HEK293T (cell line): ENCODE data around the gene FRMD1.
A peak's percentile ranks its signal among the peaks of the same experiment; 100 is the strongest.

Experiments used
- CTCF ChIA-PET: fragments of 350-600 bp; formaldehyde crosslinking; extraction: SDS; loops from one replicate; lab custom pipeline; 2021; ENCODE audit warnings: antibody characterized with exemption, inconsistent platforms; lab: Yijun Ruan, JAX
- POLR2A ChIA-PET: fragments of 350-600 bp; formaldehyde crosslinking; extraction: SDS; loops from one replicate; lab custom pipeline; 2020; ENCODE audit warnings: antibody characterized with exemption, inconsistent platforms; lab: Yijun Ruan, JAX
- DNase-seq: peaks from one replicate; pipeline ENCODE4 v3.0.0; 2012; ENCODE audit warnings: mixed read lengths; ENCODE audit errors: extremely low spot score
- ARNT ChIP-seq: fragments of 450-650 bp; IDR thresholded peaks from 2 replicates; pipeline ENCODE4 v1.6.1; 2017; ENCODE audit warnings: mild to moderate bottlenecking
- BHLHE40 ChIP-seq: fragments of 450-650 bp; IDR thresholded peaks from 2 replicates; pipeline ENCODE4 v1.6.1; 2016; ENCODE audit warnings: mild to moderate bottlenecking, moderate library complexity, borderline replicate concordance
- CTBP1 ChIP-seq: fragments of 450-650 bp; IDR thresholded peaks from 2 replicates; pipeline ENCODE4 v1.6.1; 2016; ENCODE audit warnings: borderline replicate concordance
- ELF4 ChIP-seq: fragments of 450-650 bp; IDR thresholded peaks from 2 replicates; pipeline ENCODE4 v1.6.1; 2017; ENCODE audit warnings: antibody characterized with exemption
- FOXA1 ChIP-seq: fragments of 450-650 bp; IDR thresholded peaks from 2 replicates; pipeline ENCODE4 v1.6.1; 2016; ENCODE audit warnings: mild to moderate bottlenecking
- FOXK2 ChIP-seq: fragments of 450-650 bp; IDR thresholded peaks from 2 replicates; pipeline ENCODE4 v1.6.1; 2016; ENCODE audit warnings: mild to moderate bottlenecking
- FOXM1 ChIP-seq: fragments of 450-650 bp; IDR thresholded peaks from 2 replicates; pipeline ENCODE4 v1.6.1; 2017; ENCODE audit warnings: mild to moderate bottlenecking, borderline replicate concordance
- HDGF ChIP-seq: fragments of 450-650 bp; IDR thresholded peaks from 2 replicates; pipeline ENCODE4 v1.6.1; 2017; ENCODE audit warnings: antibody characterized with exemption, borderline replicate concordance
- L3MBTL2 ChIP-seq: fragments of 450-650 bp; conservative IDR thresholded peaks from 2 replicates; pipeline ENCODE4 v1.6.1; 2016; ENCODE audit warnings: mild to moderate bottlenecking
- LEF1 ChIP-seq: fragments of 450-650 bp; IDR thresholded peaks from 2 replicates; pipeline ENCODE4 v1.6.1; 2017; ENCODE audit warnings: mild to moderate bottlenecking, borderline replicate concordance
- NFRKB ChIP-seq: fragments of 450-650 bp; IDR thresholded peaks from 2 replicates; pipeline ENCODE4 v1.6.1; 2016; ENCODE audit warnings: mild to moderate bottlenecking, moderate library complexity
- PKNOX1 ChIP-seq: fragments of 450-650 bp; IDR thresholded peaks from 2 replicates; pipeline ENCODE4 v1.6.1; 2016
- SP1 ChIP-seq: fragments of 450-650 bp; IDR thresholded peaks from 2 replicates; pipeline ENCODE4 v1.6.1; 2017
- SUZ12 ChIP-seq: fragments of 450-650 bp; IDR thresholded peaks from 2 replicates; pipeline ENCODE4 v1.6.1; 2016; ENCODE audit warnings: mild to moderate bottlenecking
- TARDBP ChIP-seq: fragments of 450-650 bp; IDR thresholded peaks from 2 replicates; pipeline ENCODE4 v1.6.1; 2016
- ZNF384 ChIP-seq: fragments of 450-650 bp; IDR thresholded peaks from 2 replicates; pipeline ENCODE4 v1.6.1; 2016

FRMD1 gene

GRCh38 chr6:168075787-168076202, 3.2 kb downstream of the FRMD1 start:
- POLR2A ChIA-PET: no interaction called here
- TF ChIP-seq FOXM1: no peak
- TF ChIP-seq NFRKB: no peak
- TF ChIP-seq ZNF384: no peak
- TF ChIP-seq FOXK2: no peak
- TF ChIP-seq TARDBP: no peak
- no peak for DNase-seq
- CTCF ChIA-PET: no interaction called here

- ChIA-PET POLR2A (no interaction called here), CTCF (no interaction called here)
- TF ChIP-seq HDGF (no peak), TARDBP (no peak), FOXA1 (no peak), ZNF384 (no peak), SUZ12 (no peak), FOXM1 (no peak), L3MBTL2 (no peak), FOXK2 (no peak)
- no peak for DNase-seq
Observed at GRCh38 chr6:168075216-168075615, 3.8 kb downstream of the FRMD1 start.

GRCh38 chr6:168073937-168074730, 4.9 kb downstream of the FRMD1 start:
- ChIA-PET POLR2A (no interaction called here), CTCF (interaction anchor here (1.0 kb wide), 1 partner anchor 15 kb away, joined by 3 read pairs; no protein-coding TSS in a partner anchor)
- no peak for DNase-seq
- TF ChIP-seq HDGF (no peak), BHLHE40 (no peak), FOXA1 (no peak), TARDBP (no peak), LEF1 (no peak), NFRKB (no peak), ELF4 (no peak), PKNOX1 (no peak), FOXK2 (no peak), CTBP1 (no peak), SUZ12 (no peak), SP1 (no peak), L3MBTL2 (no peak), FOXM1 (no peak), ARNT (no peak), ZNF384 (no peak)

- TF ChIP-seq CTBP1 (no peak), LEF1 (no peak), L3MBTL2 (no peak), FOXA1 (no peak), TARDBP (no peak), HDGF (no peak), PKNOX1 (no peak), ARNT (no peak), ELF4 (no peak), SP1 (no peak), SUZ12 (no peak), BHLHE40 (no peak)
- ChIA-PET POLR2A (no interaction called here), CTCF (interaction anchor here (1.0 to 1.3 kb wide), 4 partner anchors 16 to 60 kb away, joined by 3 to 6 read pairs (median 4); no protein-coding TSS in a partner anchor)
- DNase-seq: no peak
Observed at GRCh38 chr6:168072730-168073129, 6.3 kb downstream of the FRMD1 start.

GRCh38 chr6:168072261-168072660, 6.8 kb downstream of the FRMD1 start:
- no peak for DNase-seq
- TF ChIP-seq L3MBTL2 (no peak), NFRKB (no peak), ZNF384 (no peak)
- POLR2A ChIA-PET: no interaction called here
- CTCF ChIA-PET: interaction anchor here (0.7 to 1.3 kb wide), 5 partner anchors 11 to 60 kb away, joined by 3 to 6 read pairs (median 4); no protein-coding TSS in a partner anchor

- ChIA-PET POLR2A (no interaction called here), CTCF (interaction anchor here (0.7 to 1.3 kb wide), 5 partner anchors 10 to 61 kb away, joined by 3 to 6 read pairs (median 4); no protein-coding TSS in a partner anchor)
- TF ChIP-seq FOXA1 (no peak), FOXM1 (no peak), ZNF384 (no peak), ELF4 (no peak), NFRKB (no peak), LEF1 (no peak), HDGF (no peak), PKNOX1 (no peak), TARDBP (no peak), L3MBTL2 (no peak), ARNT (no peak), SUZ12 (no peak), SP1 (no peak)
- peak; percentile 85 for DNase-seq
Observed at GRCh38 chr6:168071620-168072019, 7.4 kb downstream of the FRMD1 start.
